ENCODE results near the gene NR2F1.

Gene NR2F1

DNA sequence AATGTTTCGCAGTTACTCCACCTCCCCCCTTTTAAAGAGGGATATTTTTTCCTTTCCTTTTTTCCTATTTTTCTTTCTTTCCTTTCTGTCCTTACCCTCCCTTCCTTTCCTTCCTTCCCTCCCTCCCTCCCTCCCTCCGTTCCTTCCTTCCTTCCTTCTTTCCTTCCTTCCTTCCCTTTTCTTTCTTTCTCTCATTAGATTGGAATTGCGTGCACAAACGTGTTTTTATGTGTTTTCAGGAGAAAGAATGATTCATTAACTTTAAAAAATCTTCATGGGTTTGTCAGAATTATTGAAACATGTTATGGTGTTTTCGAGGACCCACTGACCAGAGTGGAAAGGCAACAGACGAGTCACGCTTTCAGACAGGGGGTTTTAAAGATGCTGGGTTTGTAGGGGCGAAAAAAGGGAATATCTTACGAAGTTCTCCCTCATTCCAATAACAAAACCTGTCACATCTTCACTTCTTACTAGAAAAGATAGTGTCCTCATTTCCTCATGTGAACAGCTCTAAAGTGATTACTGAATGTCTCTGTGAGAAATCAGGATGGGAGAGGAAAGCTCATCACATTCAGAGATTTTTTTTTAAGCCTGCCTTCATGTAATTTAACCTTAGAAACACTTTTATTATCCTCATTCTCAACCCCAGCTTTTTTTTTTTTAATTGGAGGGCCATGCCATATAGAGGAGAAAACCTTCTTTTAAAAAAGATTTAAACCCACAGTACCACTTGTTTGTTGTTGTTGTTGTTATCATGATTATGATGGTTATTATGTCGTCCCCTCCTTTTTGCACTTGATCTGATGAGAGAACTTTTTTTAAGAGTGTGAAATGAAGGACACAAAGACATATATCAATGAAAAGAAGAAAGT, 21.9 kb downstream of the NR2F1 start:
- DNase-seq (ENCODE audit: low read depth) = no peak

DNA sequence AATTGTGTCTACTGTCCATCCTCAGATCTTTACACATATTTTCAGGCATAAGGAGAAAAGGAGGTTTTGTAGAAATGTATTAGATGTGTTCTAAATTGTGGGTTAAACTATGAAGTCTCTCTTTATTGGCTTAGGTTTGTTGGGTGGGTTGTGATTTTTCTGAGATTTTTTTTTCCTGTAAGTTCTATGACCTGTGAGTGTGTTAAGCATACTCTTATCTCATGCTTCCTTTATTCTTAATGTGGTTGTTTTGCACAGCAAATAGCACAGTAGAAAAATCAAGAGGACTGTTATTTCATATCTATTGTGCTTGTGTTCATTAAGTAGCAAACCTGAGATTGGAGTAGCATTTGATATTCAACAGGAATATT, 23.3 kb downstream of the NR2F1 start:
- DNase-seq (ENCODE audit: low read depth) = no peak

DNA sequence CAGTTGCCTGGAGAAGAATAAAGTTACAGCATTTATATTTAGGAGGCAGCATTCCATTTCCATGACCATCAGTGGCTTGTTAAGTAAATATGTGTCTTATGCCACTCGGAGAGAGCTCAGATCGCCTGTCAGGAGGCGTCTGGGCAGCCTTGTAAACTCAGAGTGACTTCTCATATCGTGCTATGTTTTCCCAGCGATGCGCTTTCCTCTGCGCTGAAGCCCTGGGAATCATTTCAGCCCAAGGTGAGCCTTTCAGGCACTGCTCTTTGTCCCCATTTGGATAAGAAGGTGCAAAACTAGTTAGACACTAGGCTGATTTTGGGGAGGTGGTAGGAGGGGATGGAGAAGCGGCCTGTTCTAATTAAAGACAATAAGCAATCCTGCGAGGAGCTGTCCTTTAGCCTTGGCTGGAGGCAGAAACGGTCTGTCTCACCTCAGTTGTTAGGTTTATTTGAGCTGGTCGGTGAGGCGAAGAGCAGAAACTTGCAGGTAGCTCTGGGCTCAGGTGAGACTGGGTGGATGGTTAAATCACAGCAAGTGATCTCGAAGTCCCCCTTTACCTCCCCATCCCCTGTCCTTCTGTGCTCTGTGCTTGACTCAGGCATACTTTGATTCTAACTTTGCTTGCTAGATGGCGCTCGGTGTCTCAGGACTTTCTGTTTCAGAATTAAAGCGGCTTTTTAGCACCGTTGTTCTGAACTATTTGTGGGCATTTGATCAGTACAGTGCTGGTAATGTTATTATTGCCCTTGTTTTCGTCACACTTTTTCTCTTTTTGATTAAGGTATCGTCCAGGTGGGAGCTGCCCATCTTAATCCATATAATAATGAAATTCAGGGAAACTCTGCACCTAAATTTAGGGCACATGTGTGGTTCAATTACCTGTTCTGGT, 24.6 kb downstream of the NR2F1 start:
- no peak for DNase-seq (ENCODE audit: low read depth)

DNA sequence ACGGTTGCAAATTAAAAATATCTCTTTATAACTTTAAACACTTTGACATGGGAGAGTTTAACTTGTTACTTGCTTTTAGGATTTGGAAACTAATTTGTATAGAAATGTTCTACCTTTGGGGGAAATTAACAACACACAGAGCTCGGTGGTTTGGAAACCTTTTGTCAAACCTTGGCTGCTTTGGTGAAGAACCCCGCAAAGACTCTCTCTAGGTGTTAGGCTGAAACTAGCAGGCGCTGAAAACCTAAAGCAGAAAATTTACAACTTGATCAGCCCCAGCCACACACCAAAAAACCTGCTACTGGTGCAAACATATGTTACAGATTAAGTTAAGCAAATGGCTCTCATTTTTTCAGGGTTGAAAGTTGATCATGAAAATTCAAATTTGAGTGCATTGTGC, 25.8 kb downstream of the NR2F1 start:
- DNase-seq (ENCODE audit: low read depth) = no peak

DNA sequence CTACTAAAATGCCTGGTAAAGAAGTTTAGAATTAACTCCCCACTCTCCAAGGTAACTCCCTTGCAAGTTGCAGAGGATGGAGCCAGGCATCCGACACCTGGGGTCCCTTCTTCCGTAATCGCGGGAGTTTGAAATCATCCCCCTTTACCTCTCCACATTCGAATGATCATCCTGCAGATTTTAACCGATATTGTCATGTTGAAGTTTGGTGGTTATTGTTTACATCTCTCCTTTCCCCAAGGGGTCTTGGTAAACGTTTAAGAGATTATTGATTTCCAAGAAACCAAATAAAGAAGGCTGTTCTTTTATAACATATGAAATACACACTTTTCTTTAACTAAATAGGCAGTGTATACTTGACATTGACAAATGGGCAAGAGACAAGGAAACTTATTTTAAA, 26.7 kb downstream of the NR2F1 start:
- DNase-seq (ENCODE audit: low read depth) = no peak

DNA sequence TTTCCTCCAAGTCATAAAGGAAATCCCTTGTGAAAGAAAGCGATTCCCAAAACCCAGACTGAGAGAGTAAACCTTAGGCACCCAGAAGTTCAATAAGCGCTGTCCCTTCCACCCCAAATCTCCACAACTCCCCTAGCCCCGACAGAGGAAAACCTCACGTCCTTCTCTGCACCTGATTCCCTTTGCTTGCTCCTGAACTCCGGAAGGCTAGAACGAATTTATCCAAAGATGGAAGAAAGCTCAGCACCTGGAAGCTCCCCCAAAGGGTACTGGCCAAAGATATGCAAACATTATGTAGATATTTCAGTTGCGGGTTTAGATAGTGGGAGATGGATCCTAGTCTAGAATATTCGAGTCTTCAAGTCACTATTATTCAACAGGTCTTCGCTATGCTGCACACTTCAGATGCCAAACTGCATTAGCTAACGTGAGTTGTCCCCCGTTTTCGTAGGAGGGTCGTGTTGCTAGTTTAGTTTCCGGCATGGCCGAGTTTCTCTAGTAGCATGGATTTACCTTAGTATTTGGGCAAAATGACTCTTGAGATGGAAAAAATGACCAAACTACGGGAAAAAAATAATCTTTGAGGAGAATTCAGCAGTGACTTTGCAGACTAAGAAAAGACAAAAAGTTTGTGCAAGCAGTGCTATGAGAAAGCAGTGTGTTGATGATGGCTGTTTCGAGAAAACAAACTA, 27.7 kb downstream of the NR2F1 start:
- no peak for DNase-seq (ENCODE audit: low read depth)

DNA sequence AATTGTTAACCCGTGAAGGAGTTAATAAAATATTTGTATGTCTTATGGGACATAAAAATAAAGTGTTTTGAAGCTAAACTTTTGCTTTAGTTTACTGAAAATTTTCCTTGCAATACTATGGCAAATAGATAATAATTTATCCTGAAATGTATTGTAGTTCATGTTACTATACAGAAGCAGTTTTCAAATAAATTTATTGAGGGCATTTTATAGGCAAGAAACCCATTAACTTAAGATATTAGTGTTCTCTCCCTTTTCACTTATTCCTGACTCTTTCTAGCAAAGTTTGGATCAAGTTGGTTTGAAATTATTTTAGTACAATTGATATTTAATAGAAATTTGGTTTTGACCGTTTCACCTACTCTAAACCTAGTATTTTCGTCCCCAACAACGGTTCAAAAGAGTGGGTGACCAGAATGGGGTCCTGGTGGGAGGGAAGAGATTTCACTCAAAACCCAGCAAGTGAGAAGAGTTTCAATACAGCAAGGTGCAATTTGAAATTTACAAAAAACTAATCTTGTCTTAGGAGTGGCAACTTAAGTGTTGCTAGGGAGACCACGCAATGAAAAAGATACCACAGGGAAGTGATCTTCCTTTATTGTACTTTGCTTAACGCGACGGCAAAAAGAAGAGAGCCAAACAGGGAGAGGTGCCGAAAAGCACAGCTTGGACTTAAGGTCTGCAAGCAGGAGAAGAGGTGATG, 28.4 kb downstream of the NR2F1 start:
- DNase-seq (ENCODE audit: low read depth) = no peak

DNA sequence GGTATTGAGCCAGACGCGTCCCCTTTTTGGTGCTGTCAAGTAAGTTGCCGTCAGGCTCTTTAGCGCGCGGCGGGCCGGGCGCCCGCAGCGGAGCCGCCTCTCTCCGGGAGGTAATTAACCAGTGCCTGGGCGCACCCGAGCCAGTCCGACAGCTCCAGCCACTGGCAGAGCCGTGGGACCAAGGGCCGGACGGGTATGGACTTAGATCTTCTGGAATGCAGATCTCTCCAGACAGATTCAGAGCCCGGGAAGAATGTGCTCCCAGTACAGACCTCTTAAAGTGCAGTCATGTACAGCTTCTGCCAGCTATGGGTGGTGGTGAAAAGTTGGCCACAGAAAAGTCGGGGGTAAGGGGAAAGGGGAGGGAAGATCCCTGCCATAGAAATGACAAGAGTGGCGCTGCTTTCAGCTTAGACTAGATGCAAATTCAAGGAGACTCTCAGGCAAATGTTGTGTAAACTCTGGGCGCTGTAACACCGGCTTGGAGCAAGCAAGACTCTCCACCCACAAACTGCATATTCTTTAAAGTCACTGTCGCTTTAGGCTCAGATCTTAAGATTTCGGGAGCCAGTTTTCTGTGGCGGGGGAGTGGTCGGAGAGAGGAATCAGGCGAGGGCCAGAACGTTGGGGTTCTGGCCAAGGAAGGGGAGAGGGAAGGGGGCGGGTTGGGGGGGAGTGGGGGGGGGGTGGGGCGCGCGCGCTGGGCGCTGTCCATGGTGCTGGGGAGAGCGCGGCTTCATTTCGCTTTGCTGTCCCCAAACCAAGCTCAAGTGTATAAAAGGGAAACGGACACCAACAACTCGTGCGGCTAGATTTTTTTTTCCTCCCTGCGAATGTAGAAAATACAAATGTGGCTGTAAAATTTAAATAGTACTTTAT, 29.2 kb downstream of the NR2F1 start:
- DNase-seq (ENCODE audit: low read depth) = no peak

DNA sequence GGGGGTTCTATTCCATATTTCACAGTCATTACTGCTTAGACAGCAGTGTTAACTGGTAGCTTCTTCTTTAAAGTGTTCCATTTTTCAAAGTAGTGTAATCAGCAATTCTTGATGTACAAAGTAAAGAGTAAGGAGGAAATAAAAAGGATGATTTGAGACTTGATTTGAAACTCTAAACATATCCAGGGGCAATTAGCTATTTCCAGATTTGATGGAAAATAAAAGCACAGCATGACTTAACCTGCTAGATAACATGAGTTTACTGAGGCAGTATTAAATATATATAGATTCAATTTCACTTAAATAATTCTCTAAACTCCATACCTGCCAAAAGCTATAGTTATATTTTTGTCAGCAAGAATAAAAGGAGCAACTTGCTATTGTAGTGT, 29.8 kb downstream of the NR2F1 start:
- no peak for DNase-seq (ENCODE audit: low read depth)

DNA sequence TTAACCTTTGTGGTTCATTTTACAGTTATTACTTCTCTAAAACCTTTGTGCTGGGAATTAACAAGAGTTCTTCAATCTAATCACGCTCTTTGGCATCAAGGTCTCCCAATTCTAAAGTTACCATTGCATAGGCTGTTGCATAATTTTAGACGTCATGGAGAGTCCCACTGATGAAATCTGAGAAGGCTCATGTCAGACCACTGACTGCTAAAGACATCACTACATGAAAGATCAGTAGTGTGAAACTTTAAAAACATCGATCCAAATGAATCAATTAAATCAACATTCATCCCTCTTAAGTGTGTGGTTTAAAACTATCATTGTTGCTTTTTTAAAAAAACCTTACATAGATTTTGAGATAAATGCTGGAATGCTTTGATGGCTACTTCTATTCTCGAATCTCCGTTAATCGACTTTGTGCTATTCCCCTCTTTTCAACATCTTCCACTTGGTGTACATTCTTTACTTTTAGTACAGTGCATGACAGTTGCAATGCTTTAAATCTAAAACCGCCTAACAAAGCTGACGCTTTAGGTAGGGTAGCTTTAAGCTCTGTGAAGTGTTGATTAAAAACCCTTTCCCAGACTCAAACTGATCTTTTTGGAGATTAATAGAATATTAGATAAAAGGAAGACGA, 33.6 kb downstream of the NR2F1 start:
- no peak for DNase-seq (ENCODE audit: low read depth)

DNA sequence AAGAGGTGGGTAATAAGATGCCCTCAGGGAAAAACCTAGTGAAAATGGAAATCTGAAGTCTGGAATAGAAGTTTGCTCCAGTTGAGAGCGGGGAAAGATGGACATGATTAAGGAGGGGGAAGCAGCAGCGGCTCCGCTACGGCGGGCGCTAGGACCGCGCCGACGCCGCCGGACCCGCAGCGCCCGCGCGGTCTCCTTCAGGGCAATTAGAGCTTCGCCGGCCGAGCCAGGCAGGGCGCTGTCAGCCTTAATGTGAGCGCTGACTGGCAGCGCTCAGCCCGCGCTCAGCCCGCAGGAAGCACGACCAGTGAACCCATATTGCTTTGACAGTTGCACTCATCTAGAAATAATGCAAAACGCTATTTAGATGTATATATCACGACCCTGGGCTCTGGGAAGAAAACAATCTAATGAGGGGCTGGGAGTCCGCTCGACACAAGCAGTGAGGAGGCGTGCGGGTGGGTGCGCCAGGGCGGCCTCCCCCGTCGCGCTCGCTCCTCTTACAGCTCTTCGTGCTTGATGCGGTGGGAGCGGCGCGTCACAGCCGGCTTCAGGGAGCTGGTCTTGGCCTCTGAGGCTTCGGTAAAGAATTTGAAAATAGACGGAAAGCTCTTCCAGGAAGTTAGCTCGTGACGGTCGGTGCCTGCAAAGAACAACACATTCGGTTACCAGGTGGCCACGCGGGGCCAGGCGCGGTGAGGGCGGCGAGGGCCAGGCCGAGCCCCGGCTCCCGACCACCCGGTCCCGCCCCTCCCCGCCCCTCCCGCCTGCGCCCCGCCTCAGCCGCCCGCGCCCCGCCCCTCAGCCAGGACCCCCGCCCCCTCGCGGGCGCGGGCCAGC, 37.7 kb downstream of the NR2F1 start:
- DNase-seq (ENCODE audit: low read depth) = peak; percentile 27

DNA sequence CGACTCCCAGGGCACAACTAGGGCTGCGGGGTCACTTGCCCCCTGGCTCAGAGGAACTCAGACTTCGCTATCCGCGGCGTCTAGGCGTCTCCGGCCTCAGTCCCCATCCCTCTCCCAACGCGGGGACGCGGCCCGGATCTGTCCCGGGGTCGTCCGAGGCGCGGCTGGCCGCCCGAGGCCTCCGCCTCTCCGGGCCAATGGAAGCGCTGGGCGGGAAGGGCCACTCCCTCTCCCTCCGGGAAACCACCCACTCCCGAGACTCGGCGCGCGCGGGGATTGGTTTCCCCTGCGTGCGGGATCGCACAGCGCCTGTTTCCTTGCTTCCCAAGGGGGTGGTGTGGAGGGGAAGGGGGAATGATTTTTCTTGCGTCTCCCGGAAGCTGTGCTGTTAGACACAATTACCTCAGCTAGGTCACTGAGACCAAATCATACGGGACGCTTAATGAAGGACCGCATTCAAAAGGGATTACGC, 38.3 kb downstream of the NR2F1 start:
- DNase-seq (ENCODE audit: low read depth) = no peak

DNA sequence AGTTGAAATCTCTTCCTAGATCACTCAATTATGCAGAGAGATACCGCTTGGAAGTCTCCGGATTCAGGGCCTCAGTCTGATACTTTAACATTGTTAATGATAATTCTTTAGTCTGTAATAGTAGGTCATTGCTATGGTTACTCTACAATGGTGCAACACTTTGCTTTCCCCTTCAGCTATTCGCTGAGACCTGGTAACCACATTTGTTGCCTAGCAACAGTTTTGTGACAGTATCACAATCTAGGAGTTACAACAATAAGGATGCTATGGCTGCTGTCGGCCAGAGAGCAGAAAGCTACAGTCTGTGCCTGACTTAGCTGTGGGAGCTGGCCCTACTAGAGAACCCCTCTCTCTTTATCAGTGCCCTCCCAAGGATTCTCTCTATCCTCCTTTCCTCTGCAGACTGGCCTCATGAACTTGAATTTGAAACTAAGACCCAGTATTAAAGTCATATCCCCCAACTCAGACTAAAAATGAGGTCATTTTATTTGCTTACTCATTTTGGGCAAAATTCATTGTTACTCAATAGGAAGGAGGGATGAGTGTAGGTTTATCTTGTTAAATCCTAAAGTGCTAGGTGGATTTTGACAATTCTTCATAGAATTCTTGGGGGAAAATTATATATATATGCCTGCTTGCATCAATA, 39.3 kb downstream of the NR2F1 start:
- DNase-seq (ENCODE audit: low read depth) = no peak

DNA sequence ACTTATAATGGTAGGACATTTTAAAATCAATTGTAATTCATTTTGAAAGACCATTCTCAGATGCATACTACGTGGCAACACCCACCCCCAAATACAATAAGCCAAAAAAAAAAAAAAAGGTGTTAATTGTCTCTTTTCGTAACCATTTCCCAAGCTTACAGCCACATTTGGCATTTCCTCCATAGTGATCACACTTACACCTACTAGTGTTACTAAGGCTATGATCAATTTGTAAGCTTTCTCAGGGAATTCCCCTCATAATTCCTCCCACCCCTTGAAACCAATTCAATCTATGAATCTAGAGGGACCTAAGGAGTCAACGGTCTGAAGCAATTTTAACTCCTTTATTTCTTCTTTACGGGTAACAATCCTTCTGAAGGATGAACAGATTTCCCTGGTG, 40.1 kb downstream of the NR2F1 start:
- no peak for DNase-seq (ENCODE audit: low read depth)

DNA sequence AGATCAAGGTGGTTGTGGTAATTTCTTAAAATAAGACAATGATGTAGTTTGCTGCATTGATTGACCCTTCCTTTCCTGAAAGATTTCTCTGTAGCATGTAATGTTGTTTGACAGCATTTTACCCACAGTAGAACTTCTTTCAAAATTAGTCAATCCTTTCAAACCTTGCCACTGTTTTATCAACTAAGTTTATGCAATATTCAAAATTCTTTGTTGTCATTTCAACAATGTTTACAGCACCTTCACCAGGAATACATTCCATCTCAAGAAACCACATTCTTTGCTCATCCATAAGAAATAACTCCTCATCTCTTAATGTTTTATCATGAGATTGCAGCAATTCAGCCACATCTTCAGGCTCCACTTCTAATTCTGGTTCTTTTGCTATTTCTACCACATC, 43.8 kb downstream of the NR2F1 start:
- DNase-seq (ENCODE audit: low read depth) = no peak

DNA sequence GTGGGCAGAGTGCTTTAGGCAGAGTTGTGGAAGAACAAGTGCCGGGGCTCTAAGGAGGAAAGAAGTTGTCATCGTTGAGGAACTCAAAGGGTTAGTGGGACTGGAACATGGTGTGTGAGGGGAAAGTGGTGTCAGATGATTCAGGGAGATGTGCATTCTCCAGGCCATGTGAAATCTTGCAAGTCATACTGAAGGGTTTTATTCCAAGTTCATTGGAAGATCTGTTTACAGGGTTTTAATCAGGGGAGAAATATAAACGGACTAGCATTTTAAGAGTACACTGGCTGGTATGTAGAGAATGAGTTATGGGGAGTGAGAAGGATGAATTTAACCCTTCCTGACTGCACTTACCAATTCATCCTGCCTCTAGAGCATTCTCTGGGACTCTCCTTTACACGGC, 49.3 kb downstream of the NR2F1 start:
- DNase-seq (ENCODE audit: low read depth) = no peak

DNA sequence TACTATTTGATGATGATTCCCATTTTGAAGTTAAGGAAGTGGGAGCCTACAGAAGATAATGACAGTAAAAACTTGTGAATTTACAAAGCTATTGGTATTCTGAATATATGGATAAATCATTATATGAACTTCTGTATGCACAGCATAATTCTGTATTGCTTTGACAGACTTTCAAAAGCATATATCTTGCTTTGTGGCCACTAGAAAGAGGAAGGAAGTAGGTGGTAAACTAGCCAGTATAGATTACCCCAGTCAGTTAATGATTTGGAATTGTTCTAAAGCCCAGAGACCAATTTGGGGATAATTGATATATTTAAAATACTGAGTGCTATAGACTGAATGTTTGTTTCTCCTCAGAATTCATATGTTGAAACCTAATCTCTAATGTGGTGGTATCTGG, 53.0 kb downstream of the NR2F1 start:
- DNase-seq (ENCODE audit: low read depth) = no peak

DNA sequence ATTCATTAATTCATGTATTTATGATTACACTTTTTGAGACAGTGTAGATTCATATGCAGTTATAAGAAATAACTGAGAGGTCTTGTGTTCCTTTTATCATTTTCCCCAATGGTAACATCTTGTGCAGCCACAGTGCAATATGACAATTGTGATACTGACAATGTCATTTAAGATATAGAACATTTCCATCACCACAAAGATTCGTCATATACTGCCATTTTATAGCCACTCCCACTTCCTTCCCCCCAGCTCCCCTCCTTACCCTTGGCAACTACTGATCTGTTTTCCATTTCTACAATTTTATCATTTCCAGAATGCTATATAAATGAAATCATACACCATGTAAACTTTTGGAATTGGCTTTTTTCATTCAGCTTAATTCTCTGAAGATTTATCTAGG, 53.8 kb downstream of the NR2F1 start:
- no peak for DNase-seq (ENCODE audit: low read depth)

DNA sequence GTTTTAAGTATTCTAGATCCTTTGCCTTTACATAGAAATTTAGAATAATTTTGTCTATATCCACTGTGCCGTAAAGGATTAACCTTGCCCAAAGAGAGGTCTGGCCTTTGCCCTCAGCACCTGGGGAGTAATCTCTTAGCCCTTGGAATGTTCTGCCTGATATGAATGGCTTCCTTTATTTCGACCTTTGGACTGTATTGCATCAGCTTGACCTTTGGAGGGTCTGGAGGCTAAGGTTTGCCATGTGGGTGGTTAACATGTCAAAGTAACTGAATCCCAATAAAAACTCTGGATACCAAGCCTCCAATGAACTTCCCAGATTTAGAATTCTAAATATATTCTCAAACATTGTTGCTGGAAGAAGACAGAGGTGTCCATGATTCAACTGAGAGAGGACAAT, 54.7 kb downstream of the NR2F1 start:
- DNase-seq (ENCODE audit: low read depth) = no peak
